Pancreas (tissue), 10 donors: ENCODE results near the gene PSORS1C1. TPM values are rescaled to one million over a fixed set of nuclear protein-coding genes. Genes with fewer than 3 reads are reported as not detected.
"Not testable (repeated sequence)": the region's sequence is repeated elsewhere in the genome, so short reads cannot be mapped to it uniquely, and the experiment has no call there.

Experiments
- ATAC-seq, 4 donors: fragments of 200-7000 bp; cut with Tn5 transposase; one replicate each; pipeline versions ENCODE4 v1.8.0 to v1.9.1; 2020; ENCODE audit warnings: mild to moderate bottlenecking in 4 of 4, moderate library complexity in 4 of 4
- DNase-seq, 6 donors: peaks; one replicate each; pipeline ENCODE4 v3.0.0-alpha.2; 2020
- FAIRE-seq: peaks from 2 replicates; lab custom pipeline; 2012; peaks lifted over from hg19 to GRCh38; lab: Jason Lieb, UNC
- H3K27ac ChIP-seq, 4 donors: fragments of 200-600 bp; sonication (generic); 1 replicate in 3 of 4; 2 replicates in 1 of 4; pipeline versions ENCODE4 v1.5.0 to v1.8.0; 2020
- H3K27me3 ChIP-seq, 4 donors: fragments of 200-600 bp; one replicate each; pipeline ENCODE4 v1.8.0; 2021
- H3K36me3 ChIP-seq, 3 donors: fragments of 200-600 bp; sonication (generic) in 1 of 3; one replicate each; pipeline versions ENCODE4 v1.5.0 to v1.8.0; 2020 to 2021
- H3K4me1 ChIP-seq, 3 donors: fragments of 200-600 bp; one replicate each; pipeline ENCODE4 v1.8.0; 2021
- H3K4me3 ChIP-seq, 4 donors: fragments of 200-600 bp; sonication (generic) in 2 of 4; one replicate each; pipeline versions ENCODE4 v1.5.0 to v1.8.0; 2020 to 2021
- H3K9me3 ChIP-seq, 4 donors: fragments of 200-600 bp; one replicate each; pipeline ENCODE4 v1.8.0; 2021
- WGBS, 2 donors: extraction: QIAGEN DNeasy Blood & Tissue Kit; methylation state at CpG; one replicate each; pipeline ENCODE4 v1.1.7; 2013; 5-methylcytosine and 5-hydroxymethylcytosine counted together
- intact Hi-C, 3 donors: fragments of 100-400 bp; cut with DNase I; formaldehyde crosslinking; loops; one replicate each; pipeline versions ENCODE4 v1.11.1 to v1.14.2; 2022
- polyA plus RNA-seq, 2 donors: library from polyadenylated mRNA; stranded (reverse); fragments of 200-250 nt; gene quantifications; one replicate each; pipeline ENCODE4 v1.2.3, GENCODE V29; 2013
- total RNA-seq, 6 donors: library from RNA; stranded (reverse); fragmentation: NEBNext Ultra II Directional in 4 of 6; extraction: Animal tissue kit (Norgen Biotek cat#: 25700) in 4 of 6; gene quantifications; one replicate each; pipeline versions ENCODE4 v1.2.1 to v1.2.4, GENCODE V29; 2021 to 2023
- TF ChIP-seq, protein P1 (sequence below), 4 donors: fragments of 200-600 bp; sonication (generic) in 3 of 4; IDR thresholded peaks; one replicate each; pipeline versions ENCODE4 v1.5.0 to v1.8.0; 2021; ENCODE audit warnings: antibody characterized with exemption in 4 of 4
- donor health status: healthy with polysubstance abuse.
- donor health status: DM: no; HTN: no; CAD: no; lungs with moderate emphysema.
- donor health status: DM: no; HTN: no; CAD: no.
- donor health status: control.
- donor health status: control.
- donor health status: Bipolar disorder and iron deficiency.
- donor health status: DM: yes; HTN: yes; CAD: no.
- donor health status: DM: no; HTN: no; CAD: no.
- donor health status: DM: no; HTN: no; CAD: no.
- donor health status: DM: yes; HTN: yes; CAD: no.

The PSORS1C1 gene
- total and polyA plus RNA-seq, 8 donors: 0.06 to 1.9 (median 0.49) TPM

GRCh38 chr6:31165986-31166385, 51.4 kb downstream of the PSORS1C1 start:
- ATAC-seq: no peak
- WGBS, 2 donors: 76 to 85% methylated on average over 5 of the region's 5 CpGs
- TF ChIP-seq, protein P1, sequence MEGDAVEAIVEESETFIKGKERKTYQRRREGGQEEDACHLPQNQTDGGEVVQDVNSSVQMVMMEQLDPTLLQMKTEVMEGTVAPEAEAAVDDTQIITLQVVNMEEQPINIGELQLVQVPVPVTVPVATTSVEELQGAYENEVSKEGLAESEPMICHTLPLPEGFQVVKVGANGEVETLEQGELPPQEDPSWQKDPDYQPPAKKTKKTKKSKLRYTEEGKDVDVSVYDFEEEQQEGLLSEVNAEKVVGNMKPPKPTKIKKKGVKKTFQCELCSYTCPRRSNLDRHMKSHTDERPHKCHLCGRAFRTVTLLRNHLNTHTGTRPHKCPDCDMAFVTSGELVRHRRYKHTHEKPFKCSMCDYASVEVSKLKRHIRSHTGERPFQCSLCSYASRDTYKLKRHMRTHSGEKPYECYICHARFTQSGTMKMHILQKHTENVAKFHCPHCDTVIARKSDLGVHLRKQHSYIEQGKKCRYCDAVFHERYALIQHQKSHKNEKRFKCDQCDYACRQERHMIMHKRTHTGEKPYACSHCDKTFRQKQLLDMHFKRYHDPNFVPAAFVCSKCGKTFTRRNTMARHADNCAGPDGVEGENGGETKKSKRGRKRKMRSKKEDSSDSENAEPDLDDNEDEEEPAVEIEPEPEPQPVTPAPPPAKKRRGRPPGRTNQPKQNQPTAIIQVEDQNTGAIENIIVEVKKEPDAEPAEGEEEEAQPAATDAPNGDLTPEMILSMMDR (IDR thresholded peaks at IDR 0.05): no peak
- Histone ChIP-seq H3K27me3 (no peaks in the 10 kb centered on the region), H3K4me1 (no peaks in the 10 kb centered on the region), H3K9me3 (no peaks in the 10 kb centered on the region), H3K4me3 (no peak overlapping the region), H3K27ac (no peak overlapping the region), H3K36me3 (peaks cover 0 to 6% (median 0%) of the 10 kb centered on the region in 3 donors)
- no peak for DNase-seq
- no peak for FAIRE-seq
- intact Hi-C loops: no loop called here

DNA sequence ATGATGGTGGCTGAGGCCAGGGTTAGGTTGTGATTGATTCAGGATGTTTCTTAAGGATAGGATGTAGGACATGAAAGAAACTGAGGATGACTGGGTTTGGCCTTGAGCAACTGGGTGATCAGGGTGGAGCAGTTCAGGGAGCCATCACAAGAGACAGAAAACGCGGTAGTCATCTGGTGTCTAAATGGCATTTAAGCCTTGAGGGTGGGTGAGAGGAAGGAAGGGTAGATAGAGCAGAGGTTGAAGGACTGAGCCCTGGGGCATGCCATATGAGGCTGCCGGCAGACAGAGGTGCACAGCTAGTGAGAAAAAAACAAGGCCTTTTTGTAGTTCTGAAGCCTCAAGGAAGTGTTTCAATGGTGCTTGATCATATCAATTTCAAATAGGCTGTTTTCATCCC, 54.0 kb downstream of the PSORS1C1 start:
- Histone ChIP-seq H3K27ac (no peak overlapping the region), H3K36me3 (peaks cover 0 to 6% (median 0%) of the 10 kb centered on the region in 3 donors), H3K27me3 (no peaks in the 10 kb centered on the region), H3K9me3 (no peaks in the 10 kb centered on the region), H3K4me3 (no peak overlapping the region), H3K4me1 (no peaks in the 10 kb centered on the region)
- ATAC-seq (no peak), FAIRE-seq (no peak), DNase-seq (peak in 1 of 6 donors; percentile 9)
- 82 to 88% methylated on average over 3 of the region's 3 CpGs for WGBS, 2 donors
- TF ChIP-seq, protein P1 (IDR thresholded peaks at IDR 0.05): no peak
- intact Hi-C loops: no loop called here

DNA sequence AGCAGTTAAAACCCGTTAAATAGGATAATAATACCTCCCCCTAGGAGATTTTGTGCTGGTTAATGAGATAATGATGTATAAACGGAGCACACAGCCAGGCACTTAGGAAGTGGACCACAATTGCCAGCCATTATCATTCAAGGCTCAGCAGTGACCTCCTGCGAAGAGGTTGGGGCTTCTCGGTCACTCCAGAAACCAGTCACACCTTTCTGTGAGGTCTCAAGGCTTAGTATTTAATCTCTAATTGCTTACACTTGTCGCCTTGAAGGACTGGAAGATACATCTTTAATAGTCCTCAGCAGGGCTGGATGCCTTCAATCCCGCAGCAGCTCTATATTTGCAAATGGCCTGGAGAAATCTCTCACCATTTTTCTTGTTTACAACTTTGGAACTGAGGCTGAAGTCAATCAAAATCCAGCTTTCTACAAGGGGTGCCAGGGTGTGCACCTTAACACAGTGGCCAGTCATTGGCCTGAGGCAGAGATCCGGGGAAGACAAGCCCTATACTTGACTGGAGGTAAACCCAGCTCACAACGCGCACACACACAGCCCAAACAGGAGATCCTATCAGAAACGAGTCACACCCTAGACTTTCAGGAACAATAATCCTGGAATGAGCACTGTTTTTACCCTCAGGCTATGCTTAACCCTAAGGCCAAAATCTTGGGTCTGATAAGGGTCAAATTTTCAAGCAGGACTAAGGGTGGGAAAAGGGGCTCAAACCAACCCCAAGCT, 54.7 kb downstream of the PSORS1C1 start:
- no peaks in the 10 kb centered on the region for H3K27me3 ChIP-seq
- H3K4me1 ChIP-seq: no peaks in the 10 kb centered on the region
- ATAC-seq (no peak), FAIRE-seq (no peak), DNase-seq (peak in 1 of 6 donors; percentile 4)
- no peak overlapping the region for H3K4me3 ChIP-seq
- 80 to 81% methylated on average over 10 of the region's 10 CpGs for whole genome bisulfite sequencing, 2 donors
- H3K36me3 ChIP-seq: peaks cover 0 to 6% (median 0%) of the 10 kb centered on the region in 3 donors
- TF ChIP-seq, protein P1 (IDR thresholded peaks at IDR 0.05): no peak
- no peaks in the 10 kb centered on the region for H3K9me3 ChIP-seq
- no peak overlapping the region for H3K27ac ChIP-seq
- intact Hi-C loops: no loop called here

DNA sequence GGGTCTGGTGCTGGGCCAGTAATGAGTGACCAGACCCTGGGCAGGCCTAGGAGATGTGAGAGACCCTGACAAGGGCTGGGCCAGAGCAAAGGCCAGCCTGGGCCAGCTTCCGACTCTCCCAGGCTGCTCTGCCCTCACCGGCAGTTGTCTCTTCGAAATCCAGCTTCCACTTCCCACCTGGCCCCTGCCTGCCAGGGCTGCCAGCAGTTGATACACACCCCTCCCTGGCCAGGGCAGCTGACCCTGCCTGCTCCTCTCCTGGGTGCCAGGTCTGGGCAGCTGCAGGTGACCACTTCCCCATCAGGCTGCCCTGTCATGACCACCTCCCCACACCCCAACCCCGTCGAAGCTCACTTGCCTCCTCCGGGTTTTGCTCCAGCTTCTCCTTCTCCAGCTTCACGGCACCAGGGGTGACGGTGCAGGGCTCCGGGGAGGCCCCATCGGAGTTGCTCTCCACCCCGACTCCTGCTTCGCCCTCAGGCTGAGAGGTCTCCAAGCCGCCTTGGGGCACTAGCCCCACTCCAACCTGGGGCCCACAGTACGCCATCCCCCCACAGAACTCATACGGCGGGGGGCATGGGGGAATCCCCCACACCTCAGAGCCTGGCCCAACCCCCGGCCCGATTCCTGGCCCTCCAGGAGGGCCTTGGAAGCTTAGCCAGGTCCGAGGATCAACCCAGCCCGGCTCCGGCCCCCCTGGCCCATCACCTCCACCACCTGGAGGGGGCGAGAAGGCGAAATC, 55.4 kb downstream of the PSORS1C1 start:
- DNase-seq (peak in 1 of 6 donors; percentile 67), ATAC-seq (peak in 2 of 4 donors; percentile 5 to 10)
- H3K4me3 ChIP-seq, H3K9me3 ChIP-seq, H3K4me1 ChIP-seq, intact Hi-C loops, H3K27me3 ChIP-seq, H3K27ac ChIP-seq, H3K36me3 ChIP-seq, FAIRE-seq: not testable (repeated sequence)
- 82 to 85% methylated on average over 19 to 23 of the region's 23 CpGs for WGBS, 2 donors

DNA sequence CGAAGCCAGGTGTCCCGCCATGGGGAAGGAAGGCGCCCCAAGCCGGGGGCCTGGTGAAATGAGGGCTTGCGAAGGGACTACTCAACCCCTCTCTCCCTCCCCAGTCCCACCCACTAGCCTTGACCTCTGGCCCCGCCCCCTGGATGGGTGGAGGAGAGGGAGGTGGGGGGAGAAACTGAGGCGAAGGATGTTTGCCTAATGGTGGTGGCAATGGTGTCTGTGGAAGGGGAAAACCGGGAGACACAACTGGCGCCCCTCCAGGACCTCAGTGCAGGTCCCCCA, 55.9 kb downstream of the PSORS1C1 start, which contains the start of gene POU5F1:
Gene POU5F1, minus strand, starts transcription at position 83 of the 282 bp plus-strand sequence. Its CDS starts 62 bp downstream, at position 21.
- no peaks in the 10 kb centered on the region for H3K27me3 ChIP-seq
- ATAC-seq: peak in 1 of 4 donors; percentile 7
- H3K9me3 ChIP-seq: no peaks in the 10 kb centered on the region
- 81 to 88% methylated on average over 5 to 9 of the region's 9 CpGs for WGBS, 2 donors
- no peak within 1 kb of the TSS for H3K27ac ChIP-seq
- TF ChIP-seq, protein P1 (IDR thresholded peaks at IDR 0.05): no peak
- H3K4me3 ChIP-seq: no peak within 1 kb of the TSS
- H3K36me3 ChIP-seq: peaks cover 0 to 1% (median 0%) of the 10 kb centered on the region in 3 donors
- FAIRE-seq: no peak
- peaks cover 0 to 11% (median 5%) of the 10 kb centered on the region in 3 donors for H3K4me1 ChIP-seq
- DNase-seq: peak in 2 of 6 donors; percentile 37 to 63
- intact Hi-C loops: no loop called here
